GM19043 (cell line): ENCODE data around the gene PDCD4.

Experiments
- ATAC-seq: cut with Tn5 transposase; IDR thresholded peaks from one replicate; pipeline ENCODE4 v1.9.1; 2021; ENCODE audit warnings: low read depth; ENCODE audit not compliant: unreplicated experiment

PDCD4 gene

DNA sequence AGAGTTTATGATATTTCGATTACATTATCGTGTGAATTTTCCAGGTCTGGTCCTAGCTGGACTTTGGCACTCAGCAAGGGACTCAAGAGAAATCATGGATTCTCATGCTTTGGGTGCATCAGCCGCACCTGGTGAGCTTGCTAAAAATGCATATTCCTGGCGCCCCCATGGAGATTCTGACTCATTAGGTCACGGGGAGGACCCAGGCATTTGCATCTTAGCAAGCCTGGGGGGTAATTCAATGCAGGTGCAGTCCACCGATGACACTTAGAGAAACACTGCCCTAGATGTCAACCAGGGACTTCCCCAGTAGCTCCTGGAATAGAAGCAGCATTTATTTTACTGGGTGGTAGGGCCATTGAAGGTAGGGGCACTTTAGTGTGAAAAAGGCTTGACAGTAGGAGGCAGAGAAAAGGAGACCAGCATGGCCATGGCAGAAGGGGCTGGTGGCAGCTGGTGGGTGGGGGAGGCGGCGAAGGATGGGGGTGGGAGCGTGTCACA lies 29.9 kb upstream of the PDCD4 start:
- peak; percentile 57 for ATAC-seq

DNA sequence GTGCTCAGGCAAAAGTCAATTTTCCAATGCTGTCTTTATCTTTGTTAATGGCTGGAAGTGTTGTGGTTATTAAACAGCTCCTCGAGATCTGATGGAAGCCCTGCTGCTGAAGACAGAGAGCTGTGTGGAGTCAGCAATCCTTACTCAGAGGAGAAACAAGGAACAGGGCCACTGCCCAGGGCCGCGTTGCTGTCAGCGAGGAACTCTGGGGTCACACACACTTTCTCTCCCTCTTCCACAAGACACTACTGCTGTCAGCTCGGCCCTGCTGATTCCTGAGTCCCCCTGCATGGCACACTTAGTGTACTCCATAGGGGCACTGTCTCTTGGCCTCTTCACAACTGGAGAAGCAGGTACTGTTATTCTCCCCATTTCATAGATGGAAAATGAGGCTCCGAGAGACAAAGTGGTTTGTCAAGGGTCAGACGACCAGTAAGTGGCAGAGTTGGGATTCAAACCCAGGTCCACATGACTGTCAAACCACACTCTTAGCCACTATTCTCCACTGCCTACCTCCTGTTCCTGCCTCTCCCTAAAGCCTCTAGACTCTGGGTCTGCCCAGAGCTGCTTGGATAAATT lies 29.3 kb upstream of the PDCD4 start:
- ATAC-seq, result no peak

DNA sequence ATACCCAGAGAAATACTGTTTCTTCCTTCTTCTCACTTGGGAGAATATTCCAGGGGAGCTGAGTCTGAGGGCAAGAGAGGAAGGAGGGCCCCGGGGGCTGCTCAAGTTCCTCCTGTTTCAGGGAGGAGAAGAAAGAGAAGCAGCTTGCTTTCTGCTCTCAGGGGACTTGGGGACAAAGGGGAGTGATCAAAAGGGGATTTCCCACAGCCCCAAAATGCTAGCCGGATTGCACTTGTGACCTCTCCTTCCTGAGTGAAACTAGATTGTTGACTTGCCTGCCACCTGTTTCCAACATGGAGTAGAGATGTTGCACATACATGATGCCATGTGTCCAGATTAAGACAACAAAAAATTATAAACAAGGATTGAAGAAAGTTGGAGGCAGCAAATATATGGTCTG lies 28.7 kb upstream of the PDCD4 start:
- ATAC-seq, result peak; percentile 71

DNA sequence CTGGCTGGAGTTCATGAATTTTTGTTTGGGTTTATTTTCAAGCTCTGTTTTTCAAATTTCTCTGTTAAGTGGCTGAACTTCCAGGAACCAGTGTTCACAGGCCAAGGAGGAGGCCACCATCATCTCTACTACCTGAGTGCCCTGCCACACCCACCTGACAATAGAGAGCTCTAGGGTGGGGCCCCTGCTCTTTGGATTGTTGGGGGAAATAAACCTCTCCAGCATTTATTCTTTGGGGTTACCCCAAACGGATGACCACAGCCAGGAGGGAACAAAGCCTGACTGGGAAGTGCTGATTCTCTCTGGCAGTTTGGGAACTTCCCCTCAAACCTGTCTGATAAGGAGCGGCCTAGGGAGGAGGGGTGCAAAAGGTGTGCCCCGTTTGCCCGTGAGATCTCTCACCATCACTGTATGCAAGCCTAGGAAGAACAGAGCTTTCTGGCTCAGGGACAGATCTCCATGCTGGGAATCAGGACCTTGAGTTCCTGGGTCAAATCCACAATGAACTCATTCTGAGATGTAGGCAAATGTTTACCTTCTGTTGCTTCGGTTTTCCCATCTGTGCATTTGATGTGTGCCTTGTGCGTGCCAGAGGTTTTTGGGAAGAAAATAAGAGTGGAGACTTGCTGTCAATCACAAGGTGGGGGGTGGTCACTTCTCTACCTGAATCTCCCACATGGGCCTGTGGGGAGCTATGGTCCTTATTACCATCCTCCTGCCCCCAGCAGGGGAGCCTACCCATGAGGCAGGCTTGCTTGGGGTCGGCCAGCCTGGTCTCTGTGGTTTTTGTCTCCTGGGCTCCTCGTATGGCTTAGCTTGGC lies 27.7 kb upstream of the PDCD4 start:
- ATAC-seq, result no peak

DNA sequence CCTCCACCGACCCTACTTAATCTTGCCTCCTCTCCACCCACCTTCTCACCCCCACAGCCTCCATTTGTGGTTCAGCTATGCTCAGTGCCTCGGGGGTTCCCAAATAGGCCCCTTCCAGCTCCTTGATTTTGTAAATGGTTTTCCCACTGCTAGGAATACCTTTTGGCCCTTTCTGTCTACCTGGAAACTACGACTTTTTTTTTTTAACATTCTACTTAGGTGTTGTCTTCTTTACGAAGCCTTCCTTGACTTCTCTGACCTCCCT lies 27.2 kb upstream of the PDCD4 start:
- ATAC-seq, result no peak

DNA sequence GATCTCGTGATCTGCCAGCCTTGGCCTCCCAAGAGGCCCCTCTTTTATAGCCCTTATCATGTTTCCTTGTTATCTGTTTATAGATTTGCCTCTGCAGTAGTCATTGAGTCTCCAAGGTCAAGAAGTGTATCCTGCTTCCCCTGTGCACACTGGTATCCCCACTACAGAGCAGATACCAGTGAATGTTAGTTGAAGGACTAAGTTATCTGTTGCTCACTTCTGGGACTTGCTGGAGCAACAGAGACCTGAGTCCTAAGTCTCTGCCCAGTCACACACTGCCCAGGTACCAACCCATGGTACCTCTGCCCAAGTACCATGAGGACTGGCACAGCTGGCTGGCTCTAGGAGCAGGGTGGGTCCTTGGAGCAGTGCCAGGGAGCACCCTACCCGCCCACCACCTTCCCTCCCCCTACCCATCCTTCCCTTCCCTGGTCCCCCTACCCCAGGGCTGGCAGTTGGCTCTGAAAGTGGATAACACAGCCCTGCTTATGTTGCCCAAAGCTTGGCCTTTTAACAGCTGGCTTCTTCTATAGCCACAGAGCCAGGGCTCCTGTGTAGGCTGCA lies 26.5 kb upstream of the PDCD4 start:
- no peak for ATAC-seq

DNA sequence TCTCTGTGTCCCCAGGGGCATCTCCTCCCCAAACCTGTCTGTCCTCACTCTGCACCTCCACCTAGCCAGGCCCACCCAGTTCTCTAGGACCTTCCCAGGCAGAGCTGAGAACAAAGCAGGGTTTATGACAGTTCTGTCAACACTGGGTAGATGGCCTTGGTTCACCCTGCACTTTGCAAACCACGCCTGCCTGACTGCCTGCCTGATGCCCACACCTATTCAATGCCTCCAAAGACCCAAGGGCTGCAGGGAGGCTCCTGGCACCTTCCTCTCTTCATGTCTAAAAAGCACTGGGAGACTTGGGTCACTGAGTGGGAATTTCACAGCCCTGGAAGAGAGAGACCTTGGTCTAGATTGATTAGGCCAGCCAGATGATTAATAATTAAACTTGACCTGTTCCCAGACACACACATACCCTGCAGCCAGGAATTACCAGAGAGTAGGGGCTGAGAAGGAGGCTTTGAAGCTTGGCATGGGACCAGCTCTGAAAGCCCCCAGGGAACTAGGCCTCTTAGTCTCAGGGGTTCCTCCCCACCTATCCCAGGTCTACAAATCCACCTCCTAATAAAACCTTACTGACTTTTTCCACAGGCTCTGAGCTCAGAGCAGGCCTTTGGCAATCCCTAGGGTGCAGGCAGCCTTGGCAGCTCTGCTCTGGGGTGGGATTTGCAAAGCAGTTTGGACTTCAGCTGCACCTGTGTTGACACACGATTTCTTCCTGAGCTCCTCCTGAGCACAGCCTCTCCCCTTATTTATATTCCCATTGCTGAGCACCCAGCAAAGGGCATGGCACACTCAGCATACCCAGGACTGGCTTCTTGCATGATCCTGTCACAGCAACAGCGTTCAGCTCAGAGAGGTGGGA lies 25.7 kb upstream of the PDCD4 start:
- no peak for ATAC-seq

DNA sequence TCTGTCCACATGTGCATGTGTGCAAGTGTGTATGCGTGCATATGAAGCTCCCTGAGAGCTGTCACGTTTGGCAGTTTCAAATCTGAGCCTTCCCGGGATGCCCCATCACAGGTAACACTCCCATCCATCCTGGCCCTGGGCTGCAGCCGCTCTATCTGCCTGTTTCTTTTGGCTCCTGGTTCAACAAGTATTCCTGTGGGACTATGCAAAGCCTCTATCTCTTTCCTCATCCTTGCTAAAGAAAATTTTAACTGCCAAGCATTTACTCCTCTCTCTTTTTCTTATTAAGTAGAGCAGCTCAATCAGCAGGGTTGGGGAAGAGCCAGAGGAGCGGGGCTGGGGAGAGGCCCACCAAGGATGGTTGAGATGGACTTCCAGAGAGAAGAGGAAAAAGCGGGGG lies 24.4 kb upstream of the PDCD4 start:
- ATAC-seq, result no peak

DNA sequence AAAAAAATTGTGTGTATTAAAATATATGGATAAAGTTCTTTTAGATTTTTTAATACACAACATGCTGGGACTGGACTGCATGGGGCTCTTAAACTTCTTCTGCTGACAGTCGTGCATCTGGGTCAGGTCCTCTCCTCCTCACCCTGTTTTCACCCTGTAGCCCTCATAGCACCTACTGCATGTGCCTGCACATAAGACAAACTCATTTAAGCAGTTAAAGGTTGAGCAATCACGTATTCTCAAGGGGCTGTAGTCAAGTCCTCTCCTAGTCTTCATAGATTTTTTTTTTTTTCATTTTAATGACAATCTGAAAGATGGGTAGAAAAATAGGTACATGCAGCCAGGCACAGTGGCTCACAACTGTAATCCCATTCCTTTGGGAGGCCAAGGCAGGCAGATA lies 23.6 kb upstream of the PDCD4 start:
- no peak for ATAC-seq

DNA sequence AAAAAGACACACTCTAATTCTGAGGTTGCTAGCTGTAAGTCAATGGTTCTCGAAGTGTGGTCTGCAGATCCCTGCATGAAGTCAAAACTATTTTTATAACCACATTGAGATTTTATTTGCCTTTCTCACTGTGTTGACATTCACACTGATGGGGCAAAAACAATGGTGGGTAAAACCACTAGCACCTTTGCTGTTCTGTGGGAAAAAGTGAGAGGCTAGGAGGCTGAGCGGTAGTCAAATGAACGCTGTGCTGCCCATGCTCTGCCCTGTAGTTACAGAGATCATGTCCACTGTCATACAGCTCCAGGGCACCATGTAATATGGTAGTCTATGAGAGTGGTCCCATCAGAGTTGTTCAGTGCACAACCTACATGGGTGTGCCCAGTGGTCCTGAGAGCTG lies 21.6 kb upstream of the PDCD4 start:
- ATAC-seq, result no peak

DNA sequence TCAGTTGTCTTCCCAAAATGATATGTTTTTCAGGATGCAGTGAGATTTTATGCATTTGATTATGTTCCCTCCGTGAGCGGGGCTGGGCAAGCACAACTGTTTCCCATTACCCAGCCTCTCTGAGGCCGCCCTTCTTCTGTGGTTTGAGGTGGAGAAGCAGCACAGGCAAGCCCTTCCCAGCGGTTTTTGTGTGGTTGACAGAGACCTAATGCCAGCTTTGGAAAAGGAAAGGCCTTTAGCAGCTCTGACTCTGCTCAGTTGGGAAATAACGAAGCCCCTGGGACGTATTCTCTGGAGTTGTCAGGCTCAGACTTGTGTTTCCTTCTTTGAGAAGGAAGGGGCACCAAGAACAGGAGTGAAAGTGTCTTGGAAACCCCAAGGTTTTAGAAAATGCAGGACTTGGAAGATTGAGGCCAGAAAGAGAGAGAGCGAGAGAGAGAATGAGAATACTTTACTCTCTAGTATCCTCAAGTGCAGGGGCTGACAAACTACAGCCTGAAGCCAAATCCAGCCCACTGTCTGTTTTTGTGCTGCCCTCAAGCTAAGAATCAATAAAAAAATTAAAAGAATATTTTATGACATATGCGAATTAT lies 20.6 kb upstream of the PDCD4 start:
- ATAC-seq, result no peak

DNA sequence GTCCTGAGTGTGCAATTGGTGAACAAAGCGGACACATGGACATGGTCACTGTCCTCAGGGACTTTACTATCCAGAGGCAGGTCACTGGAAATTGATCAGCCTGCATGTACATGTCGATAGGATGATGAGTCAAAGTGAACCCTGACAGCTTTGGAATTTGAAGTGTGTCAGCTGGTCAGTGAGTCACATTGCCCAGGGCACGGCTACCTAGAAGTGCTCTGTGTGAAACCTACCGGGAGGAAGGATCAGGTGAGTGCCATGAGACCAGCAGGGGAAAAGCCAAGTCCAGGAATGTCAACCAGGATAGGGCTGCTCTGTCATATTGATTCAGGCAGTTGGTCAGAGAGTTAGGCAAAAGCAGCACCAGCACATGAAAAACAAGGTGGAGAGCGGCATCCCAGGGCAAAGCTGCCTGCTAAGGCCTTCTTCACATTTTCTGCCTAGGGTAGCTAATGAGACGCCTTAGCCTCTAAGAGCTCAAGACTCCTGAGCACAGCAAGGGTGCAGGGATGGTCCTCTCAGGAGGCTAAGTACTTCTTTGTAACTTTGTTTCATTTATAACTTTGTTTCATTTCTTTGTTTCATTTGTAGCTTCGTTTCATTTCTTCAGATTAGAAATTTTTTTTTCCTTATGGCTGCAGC lies 19.4 kb upstream of the PDCD4 start:
- ATAC-seq, result no peak

DNA sequence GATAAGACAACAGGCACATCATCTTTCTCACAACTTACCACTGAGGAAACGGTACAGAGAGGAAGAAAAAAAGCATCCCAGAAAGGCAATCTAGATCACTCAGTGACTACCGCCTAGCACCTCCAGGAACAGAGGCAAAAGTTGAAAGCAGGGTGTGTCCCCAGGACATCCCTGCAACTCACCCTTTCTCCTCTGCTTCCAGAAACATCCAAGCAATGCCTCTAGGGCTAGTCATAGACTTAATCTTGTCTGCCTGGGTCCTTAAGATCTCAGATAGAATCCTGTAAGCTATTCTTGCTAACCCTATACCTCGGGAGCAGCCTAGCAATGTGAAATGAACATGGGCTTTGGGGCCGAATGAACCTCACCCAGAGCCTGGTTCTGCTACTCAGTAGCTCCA lies 18.8 kb upstream of the PDCD4 start:
- ATAC-seq, result no peak

DNA sequence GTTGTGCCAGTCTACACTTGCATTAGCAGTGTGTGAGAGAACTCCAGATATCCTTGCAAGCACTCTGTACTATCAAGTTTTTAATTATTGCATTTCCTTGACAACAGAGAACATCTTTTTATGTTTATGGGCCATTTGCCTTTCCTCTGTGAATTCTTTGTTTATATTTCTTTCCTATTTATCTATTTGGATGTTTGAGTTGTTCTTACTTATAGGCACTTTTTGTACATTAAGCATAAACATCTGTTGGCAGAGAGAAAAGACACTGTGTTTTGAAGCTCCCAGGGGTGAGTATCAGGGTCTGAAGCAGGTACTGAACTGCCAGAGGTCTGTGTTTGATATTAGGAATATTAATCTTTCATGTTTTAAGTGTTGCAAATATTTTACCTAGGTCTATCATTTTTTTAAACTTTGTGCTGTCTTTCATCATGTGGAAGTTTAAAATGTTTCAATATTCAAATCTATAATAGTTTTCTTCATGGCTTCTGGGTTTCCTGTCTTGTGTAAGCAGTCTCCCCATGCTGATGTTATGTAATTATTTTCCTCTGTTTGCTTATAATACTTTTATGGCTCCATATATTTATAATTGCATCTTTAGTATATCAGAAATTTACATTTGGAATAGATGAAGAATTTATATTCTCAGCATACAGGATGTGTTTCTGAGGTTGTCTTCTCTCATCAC lies 17.7 kb upstream of the PDCD4 start:
- no peak for ATAC-seq

DNA sequence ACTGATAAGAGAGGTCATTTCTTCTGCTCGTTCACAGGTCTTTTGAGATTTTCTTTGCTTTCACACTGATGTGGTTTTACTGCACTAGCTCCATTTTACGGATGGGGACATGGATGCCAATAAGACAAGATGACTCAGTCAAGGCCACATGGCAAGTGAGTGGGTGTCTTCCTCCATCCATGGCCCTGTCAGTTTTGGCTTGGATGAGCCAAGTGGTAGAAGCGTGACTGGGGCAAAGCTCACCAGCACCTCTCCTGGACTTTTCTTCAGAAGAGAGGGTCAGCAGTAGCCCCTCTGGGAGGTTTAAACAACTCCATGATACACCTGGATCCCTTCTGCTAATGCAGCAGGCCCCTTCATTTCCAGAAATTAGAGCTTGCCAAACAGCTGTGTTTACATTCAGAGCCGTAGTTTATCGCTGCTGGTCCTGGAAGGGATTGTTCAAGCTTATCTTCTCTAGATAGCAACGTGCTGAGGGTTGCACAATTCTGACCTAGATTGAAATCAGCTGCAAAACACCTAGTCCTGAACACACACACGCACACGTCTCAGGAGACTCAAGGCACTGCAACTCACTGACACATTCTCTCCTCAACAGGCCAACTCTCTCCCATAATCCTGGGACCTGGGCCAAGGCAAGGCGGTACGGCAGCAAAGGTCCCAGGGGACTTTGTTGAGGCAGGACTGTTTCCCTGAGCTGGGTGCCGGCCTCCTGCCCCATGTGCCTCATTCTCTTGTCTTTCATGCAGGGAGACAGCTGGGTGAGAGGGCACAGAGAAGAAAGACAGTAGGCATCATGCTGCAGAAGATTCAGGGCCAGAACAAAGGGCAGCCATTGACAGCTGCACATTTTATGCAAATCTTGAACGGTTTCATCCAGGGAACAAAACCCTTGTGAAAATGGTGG lies 14.2 kb upstream of the PDCD4 start:
- ATAC-seq, result no peak

DNA sequence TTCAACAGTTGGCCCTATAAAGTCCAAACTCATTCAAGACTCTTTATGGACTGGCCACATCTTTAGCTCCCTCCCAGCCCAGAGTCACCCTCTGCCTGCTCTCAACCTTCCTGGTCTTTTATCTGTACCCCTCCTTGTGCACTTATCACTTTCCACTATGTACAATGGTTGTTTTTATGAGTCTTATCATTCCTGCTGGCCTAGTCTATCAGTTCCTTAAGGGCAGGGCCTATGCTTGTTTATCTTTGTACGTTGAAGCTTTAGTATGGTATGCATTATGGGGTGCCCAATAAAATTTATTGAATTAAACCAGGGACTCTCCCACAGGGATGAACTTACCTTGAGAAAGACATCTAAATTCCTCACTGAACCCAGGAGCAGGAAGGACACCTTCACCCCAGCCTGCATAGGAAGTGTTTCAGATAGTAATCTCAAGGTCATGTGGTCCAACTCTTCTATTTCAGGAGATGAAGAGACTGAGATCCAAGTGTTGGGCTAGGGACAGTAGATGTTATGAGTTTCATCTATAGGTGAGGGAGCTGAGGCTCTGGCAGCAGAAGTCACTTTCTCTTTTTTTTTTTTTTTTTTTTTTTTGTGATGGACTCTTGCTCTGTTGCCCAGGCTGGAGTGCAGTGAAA lies 13.3 kb upstream of the PDCD4 start:
- no peak for ATAC-seq

DNA sequence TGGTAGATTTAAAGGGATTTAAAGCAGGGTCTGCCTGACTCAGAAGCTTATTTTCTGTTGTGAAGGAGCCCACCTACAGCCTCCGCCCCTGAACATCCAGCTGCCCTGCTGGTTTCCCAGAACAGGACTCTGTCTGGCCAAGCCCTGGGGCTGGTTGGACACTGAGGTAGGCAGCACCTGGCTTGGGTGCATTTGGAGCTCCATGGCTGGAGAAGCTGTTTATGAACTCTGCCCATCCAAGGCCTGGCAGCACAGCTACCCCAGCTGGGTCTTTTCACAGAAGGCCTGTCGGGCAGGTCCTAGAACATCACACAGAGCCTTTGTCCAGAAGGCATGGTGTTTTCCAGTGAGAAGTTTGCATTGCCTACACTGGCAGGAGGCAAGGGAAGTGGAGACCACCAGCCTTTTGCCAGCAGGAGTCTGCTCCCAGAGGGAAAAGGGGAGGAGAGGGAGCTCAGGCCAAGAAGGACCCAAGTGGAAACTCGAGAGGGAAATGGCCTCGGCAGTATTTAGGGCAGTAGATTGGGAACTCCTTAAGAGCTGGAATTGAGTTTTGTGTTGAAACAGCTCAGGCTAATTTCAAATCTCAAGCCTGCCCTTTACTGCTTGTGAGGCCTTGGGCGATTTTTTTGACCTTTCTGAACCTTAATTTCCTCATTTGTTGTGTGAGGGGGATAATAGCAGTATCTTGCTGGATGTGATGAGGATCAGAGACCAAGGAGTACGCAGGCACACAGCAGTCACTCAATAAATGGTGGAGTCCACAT lies 12.3 kb upstream of the PDCD4 start:
- ATAC-seq, result no peak

DNA sequence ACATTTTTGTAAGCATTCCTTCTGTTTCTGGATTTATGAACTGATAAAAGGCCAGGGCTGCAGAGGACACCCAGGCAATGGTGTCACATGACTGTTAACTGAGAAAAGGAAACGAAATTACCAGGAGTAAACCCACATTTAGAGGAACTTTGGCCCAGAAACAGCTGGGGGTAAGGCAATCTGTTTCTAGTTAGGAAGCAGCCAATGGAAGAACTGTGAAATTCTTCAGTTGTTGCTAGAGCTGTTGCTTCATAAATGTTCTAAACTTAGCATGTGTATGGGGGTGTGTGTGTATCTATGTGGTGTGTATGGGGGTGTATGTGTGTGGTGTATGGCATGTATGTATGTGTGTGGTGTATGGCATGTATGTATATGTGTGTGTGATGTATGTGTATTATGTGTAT lies 11.8 kb upstream of the PDCD4 start:
- no peak for ATAC-seq
